NCI-H524 treated with DMSO at 0.1 percent for 48 hours (cell line): ENCODE measurements around the gene UFD1.
A peak's percentile ranks its signal among the peaks of the same experiment; 100 is the strongest.
"Not testable (repeated sequence)": the region's sequence is repeated elsewhere in the genome, so short reads cannot be mapped to it uniquely, and the experiment has no call there.

ENCODE experiments used
- DNase-seq: peaks from one replicate; lab custom pipeline; 2025; lab: John Stamatoyannopoulos, UW

Gene UFD1

DNA sequence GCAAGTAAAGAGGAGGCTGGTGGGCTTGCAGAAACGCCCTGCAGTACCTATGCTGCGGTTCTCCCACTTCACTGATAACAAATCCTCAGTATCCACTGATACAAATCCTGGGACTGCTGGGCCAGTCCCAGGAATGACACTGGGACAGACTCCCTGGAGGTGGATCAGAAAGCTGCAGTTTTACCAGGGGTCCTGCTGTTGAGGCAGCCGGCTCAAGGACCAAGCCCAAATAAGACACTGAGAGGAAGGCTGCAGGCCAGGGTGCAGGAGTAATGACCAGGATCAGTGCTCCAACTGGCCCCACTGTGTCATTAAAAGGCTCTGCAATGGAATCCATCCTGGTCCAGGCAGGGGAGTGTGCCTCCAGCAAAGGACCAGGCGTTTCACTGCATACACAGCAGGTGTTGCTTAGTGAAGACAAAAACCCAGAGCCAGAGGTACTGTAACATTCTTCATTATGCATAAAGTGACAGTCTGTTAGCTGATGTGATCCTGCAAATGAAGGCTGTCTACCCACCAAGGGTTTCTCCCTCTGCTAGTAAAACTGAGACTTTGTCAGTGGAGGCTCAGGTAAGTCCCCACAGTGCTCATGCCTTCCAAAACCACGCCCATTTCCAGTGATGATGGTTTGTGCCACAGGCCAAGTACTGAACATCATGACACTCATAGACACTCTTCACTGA lies 30.1 kb downstream of the UFD1 start:
- no peak for DNase-seq

DNA sequence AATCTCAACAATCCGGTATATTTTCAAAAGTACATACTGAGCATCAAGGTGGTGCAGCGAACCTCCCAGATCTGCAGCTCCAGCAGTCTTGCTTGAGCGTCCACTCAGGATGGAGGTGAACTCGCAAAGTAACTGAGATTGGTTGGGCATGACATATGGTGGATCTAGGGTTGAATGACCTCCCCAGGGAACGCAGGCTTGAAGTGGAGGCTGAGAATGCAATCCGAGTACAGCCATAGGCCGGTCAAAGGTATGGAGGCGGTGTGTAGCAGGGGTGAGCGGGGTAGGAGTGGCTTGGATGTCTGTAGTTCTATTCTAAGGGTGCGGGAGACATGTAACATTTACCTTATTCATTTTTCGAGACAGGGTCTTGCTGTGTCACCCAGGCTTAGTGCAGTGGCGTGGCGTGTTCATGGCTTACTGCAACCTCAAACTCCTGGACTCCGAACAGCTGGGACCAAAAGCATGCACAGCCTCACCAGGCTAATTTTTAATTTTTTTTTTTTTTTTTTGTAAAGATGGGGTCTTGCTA lies 30.9 kb downstream of the UFD1 start:
- peak; percentile 85 for DNase-seq

DNA sequence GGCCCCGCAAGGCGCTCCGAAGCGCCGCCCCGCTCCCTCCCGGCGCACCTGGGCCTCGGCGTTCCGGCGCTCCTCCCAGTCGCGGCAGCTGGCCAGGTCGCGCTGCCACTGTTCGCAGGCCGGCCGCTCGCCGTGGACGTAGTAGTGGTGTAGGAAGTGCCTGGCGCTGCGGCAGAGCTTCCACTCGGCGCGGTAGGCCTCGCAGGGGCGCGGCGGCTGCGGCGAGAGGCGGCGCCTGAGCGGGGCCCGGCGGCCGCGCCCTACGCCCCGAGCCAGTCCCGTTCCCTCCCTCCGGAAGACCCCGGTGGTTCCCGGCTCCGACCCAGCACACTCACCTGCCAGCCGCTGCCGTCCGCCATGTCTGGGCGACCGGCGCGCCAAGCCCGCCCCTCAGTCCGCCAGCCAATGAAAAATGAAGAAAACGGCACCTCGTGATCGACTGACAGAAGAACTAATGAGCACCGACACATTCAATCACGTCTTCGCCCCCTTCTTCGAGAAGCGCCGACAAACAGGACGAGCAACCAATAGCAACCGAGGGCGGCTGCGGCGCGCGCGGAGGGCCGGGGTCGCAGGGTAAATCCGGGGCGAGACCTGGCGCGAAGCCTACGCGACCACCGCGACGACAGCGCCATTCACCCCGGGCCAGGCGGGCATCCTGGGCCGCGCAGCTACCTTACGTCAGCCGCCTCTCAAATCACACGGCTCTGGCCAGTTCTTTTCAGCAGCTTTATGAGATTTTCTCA lies 31.5 kb downstream of the UFD1 start, which contains the start of gene C22orf39:
C22orf39 (minus strand) TSS at position 382 of the 746 bp plus-strand sequence; CDS start at position 359, 23 bp downstream.
- peak; percentile 89 for DNase-seq

DNA sequence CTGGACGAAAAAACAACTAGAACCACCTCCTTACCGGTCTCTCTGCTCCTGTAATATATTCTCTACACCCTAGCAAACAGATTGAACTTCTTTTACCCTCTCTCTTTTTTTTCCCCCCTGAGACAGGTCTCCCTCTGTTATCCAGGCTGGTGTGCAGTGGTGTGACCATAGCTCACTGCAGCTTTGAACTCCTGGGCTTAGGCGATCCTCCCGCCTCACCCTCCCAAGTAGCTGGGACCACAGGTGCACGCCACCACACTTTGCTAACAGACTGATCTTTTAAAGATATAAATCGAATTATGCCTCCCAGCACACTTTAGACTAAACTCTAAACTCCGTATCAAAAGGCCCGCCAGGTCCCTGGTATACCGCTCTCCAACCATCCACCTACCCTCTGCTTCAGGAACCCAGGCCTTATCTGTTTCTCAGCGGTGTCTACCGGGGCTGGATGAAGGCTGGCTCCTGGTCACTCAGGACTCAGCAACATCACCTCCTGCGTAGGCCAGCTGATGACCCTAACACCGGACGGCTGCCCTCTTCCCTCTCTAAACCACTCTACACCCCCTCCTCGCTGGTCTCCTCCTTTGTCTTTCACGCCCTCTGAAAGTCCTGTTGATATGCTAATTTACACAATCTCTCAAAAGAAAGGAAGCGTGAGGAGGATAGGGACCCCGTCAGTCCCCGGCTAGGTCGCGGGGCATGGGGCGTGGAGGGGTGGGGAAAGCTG lies 32.2 kb downstream of the UFD1 start:
- DNase-seq, result no peak

DNA sequence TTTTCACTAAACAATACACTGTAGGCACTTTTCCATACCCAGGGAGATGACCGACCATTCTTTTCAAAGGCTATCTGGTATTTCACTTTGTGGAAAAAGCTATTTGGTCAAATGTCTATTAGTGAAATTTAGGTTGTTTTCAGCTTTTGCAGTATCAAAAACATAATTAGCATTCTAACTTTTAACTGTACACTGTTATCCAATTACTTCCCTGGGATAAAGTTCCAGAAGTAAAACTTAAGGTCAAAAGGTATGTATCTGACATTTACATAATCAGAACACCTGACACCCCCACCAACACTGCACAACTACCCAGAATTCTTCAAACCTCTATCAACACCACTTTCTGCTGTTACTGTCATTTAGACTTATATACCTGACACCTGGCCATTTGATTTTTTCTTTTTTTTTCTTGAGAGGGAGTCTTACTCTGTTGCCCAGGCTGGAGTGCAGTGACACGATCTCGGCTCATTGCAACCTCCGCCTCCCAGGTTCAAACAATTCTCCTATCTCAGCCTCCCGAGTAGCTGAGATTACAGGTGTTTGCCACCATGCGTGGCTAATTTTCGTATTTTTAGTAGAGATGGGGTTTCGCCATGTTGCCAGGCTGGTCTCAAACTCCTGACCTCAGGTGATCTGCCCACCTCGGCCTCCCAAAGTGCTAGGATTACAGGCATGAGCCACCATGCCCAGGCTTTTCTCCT lies 33.6 kb downstream of the UFD1 start:
- DNase-seq, result not testable (repeated sequence)

DNA sequence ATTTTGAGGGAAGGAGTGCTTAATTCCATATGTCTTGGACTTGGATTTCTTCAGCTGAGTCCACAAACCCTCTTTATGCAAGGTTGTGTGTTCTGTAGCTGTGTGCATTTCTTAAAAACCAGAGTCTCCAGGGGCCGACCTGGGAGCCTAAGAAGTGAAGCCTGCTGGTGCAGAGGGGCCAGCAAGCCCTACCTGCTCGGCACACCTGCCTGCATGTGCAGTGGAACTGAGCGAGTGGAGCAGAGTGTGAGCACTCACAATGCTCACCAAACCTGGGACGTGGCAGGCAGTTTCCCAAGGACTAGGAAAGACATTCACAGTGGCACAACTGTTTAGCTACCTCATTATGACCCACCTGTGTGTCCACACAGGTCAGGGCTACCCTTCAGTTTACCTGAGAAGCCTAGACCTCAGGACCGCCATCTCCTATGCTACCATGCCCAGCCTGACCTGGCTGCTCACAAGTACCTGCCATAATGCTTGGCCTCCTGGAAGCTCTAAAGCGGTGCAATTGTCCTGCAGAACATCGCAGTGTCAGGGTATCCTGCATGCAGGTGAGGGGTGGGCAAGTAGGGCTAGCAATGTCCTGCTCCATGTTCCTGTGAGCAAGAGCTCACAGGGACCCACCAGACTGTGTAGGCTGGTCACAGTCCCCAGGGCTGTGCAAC lies 35.3 kb downstream of the UFD1 start:
- no peak for DNase-seq

DNA sequence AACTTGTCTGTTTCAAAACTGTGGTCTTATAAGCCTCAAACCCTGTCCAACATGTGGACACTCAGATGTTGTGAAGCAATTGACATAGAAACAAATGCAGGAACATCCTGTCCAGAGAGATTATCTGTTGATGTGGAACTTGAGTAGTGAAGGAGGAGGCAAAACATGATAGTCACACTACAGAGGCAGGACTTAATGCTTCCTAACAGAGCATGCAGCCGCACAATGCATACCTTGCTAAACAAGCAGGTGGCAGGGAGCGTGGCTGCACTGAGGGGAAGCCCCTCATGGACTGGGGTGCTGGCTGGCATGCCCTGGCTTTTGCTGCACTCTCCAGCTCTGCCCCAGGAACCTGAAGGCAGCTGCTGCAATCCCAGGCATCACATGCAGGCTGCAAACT lies 36.8 kb downstream of the UFD1 start:
- DNase-seq, result no peak

DNA sequence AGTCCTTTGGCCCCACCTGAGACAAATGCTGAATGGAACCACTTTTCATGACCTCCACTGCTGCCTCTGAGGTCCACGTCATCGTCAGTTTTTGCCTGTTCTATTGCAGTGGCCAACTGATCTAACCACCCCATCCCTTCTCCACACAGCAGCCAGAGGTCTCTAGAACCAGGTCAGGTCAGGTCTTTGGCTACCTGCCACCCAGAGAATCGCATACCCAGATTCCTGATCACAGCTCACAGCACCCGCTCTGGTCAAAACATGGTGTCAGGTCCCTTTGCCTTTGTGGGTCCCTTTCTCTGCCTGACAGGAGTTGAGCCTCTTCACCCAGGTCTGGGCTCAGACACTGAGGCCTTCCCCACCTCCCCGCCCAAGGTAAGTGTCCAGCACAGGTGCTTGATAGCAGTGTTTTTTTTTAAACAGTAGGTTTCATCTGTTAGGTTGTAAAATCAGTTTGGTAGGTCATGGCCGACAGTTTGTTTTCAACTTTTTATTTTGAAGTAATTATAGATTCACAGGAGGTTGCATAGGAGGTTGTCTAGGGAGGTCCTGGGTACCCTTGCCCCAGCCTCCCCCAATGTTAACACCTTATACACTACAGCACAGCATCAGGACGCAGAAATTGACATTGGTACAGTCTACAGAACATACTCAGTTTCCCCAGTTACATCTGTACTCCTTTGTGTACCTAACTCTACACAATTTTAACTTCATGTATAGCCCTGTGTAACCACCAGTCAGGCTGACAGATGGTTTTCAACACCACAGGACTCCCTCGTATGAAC lies 38.4 kb downstream of the UFD1 start:
- no peak for DNase-seq

DNA sequence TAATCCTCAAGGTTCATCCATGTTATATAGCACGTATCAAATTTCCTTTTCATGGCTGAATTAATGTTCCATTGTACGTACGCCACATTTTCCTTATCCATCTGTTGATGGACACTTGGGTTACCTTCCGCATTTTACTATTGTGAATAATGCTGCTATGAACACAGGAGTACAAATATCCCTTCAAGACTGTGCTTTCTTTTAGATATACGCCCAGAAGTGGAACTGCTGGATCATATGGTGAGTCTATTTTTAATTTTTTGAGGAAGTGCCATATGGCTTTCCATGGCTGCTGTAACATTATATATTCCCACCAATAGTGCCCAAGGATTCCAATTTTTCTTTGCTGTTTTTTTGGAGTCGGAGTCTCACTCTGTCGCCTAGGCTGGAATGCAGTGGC lies 40.7 kb downstream of the UFD1 start:
- DNase-seq, result peak; percentile 75

DNA sequence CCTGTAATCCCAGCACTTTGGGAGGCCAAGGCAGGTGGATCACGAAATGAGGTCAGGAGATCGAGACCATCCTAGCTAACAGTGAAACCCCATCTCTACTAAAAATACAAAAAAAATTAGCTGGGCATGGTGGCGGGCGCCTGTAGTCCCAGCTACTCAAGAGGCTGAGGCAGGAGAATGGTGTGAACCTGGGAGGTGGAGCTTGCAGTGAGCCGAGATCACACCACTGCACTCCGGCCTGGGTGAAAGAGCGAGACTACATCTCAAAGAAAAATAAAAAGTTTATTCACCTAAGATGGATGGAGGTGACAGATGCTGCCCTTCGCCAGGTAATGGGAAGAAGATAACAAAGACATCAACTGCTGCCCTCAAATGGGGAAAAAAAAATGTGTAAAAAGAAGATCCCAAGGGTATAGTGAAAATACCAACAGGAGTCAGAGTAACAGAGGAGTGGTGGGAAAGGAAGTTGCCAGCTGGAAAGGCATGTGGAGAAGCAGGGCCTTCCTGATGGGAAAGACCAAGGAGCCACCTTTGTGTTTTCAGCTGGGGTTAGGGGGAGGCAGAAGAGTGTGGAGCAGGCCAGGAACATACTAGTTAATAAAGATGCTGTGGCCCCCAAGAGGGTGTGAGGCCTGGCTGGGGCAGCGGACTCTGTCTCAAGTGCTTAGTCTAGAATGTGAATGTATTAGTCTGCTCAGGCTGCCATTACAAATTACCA lies 42.4 kb downstream of the UFD1 start:
- DNase-seq, result not testable (repeated sequence)

DNA sequence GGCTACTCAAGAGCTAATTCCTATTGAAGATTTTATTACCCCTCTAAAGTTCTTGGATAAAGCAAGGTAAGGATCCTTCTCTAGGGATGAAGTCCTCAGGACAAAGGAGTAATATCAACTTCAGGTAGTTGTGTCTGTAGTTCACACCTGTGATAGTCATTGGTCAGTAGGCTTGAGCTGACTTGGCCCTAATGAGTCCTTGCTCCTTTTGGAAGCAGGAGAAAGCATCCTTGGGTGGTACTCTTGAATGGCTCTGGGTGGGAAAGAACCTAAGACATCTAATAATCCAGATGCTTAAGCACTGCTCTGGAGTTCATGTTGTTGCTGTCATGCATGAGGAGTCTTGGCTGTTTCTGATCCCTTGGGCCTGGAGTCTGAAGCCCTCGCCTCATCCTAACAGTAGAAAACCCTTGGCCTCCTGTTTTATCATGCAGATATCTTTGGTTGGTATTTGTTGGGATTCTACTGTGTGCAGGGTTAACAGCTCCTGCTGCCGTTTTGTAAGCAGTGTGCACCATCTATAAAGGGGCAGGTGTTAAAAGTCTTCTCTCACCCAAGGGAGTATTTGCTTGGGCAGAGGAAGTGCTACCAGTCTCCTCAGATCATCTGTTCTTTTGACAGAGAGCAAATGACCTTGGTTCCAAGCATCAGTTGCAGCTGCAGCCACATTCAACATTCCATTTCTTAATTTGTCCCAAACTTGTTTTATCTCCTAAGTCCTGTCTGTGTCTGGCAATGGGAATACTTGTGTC lies 44.0 kb downstream of the UFD1 start:
- no peak for DNase-seq

DNA sequence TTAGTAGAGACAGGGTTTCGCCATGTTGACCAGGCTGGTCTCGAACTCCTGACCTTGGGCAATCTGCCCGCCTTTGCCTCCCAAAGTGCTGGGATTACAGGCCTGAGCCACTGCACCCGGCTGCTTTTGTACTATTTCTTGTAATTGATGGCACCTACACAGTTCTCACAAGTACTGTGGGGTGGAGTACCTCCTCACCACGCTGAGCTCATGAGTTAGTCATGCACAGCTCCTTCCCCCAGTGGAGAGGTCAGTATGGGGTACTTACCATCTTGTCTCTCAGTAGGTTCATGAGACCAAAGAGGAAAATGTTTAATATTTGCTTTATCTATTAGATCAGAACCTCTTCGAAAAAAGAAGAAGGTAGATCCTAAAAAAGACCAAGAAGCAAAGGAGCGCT lies 44.6 kb downstream of the UFD1 start:
- DNase-seq, result no peak

DNA sequence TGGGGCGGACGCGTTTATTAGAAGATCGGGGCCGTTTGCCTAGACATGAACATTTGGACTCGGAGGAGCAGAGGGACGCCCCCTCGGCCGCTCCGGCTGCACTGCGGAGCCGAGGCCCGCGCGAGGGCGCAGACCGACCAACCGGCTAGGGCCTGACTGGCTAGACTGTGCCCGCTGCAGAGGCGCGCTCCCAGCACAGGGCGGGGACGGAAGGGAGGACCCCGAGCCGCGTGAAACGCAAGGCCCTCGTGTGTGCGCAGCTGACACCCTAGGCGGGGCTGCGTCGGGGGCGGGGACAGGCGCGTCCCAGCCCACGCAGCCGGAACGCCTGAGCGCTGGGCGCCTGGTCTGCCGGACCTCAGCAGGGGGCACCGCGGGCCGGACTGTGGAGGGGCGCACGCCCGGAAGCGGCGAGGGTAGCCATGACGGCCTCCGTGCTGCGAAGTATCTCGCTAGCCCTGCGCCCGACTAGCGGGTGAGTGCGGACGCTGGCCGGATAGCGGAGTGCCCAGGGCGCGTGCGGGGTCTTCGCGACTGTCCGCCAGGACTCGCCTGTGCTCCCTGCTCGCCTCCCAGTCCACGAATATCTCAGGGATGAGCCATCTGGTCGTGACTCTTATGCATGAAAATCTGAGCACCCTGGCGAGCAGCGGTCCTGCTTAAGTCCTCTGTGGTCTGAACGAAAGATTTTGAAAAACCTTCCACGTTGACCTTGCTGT lies 46.7 kb downstream of the UFD1 start, which contains the start of gene MRPL40:
MRPL40 (plus strand) TSS at position 413 of the 719 bp plus-strand sequence; CDS start at position 423, 10 bp downstream.
- DNase-seq, result peak; percentile 69

DNA sequence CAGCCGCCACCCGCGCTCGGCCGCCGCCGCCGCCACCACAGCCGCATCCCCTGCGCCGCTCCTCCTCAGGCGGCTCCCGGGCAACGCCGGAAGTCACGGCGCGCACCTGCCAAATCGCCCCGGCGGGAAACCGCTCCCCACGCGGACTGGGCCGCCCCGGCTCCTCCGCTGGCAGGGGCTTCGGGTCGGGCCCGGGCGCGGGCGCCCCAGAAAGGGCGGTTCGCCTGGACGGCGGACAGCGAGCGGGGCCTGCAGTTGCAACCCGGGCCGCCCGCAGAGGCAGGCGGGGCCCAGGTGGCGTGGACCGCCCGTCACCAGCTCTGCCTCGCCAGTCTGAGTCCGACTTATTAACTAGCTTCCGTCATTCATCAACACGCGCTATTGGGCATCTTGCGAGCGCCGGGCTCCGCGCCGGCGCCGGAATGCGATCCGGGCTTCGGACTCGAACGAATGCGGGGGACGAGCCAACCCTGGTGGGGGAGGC lies 47.3 kb downstream of the UFD1 start, which contains the start of gene HIRA:
HIRA (minus strand) TSS at position 85 of the 484 bp plus-strand sequence. CDS start 257 bp downstream, outside the sequence.
- DNase-seq, result peak; percentile 4

DNA sequence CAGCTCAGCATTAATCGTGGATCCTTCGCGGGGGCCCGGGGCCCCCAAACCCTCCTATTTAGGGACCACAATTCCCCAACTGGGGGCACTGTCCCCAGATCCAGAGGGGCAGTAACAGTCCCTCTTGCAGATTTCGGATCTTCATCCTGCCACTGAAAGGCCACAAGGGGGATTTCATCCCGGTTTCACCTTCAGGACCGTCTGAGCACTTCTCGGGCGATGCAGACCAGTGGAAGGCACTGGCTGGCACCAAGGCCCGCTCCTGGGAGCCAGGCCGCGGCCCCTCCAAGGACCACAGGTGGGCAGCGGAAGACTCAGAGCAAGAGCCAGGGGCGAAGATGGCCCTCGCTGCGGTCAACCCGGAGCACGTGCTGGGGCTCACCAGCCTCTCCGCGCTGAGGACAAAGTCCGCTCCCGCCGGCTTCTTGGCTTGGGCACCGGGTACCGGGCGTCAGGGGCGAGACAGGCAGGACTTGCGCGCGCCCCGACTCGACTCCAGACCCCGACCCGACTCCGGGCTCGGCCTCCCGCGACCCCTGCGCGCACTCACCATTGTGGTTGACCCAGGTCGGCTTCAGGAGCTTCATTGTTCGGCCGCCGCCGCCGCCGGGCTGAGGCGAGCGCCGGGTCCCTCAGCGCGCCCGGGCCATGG lies 48.0 kb downstream of the UFD1 start:
- no peak for DNase-seq

DNA sequence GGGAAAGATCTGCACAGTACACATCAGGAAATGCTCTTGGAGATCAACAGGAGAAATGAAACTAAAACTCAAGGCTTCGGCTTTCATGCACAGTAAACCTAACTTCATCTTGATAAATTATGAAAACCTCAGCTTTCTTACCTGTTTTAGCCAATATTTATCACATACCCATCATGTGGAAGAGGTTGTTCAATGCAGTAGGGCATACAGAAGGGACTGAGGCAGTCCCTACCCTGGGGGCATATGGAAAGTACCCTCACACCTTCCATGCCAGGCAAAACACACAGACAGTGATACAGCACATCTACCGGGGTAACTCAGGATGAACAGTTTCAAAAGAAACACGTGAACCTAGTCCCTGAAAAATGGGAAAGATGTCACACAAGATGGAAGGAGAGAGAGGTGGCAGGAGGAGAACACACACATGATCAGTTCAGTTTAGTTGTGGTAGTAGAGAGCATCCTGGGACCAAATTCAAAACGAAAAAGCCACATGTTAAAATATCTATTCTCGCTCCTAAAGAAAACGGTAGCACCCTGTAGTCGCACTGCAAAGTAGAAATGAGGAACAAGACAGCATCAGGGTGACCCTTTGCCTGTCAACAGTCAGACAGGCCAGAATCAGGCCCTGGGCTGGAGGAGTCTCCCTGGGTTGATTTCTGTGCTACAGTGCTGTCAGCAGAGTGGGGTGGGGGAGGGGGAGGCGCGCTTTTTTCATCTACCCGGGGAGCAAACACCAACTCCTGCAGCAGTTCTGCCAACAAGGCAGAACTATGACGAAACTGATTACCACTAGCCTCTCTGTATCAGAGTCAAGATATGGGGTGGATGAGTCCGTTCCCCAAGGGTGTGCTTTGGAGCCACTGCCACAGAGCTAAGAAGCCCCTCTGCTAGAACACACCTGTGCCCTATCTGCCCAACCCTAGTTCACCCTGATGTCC lies 48.8 kb downstream of the UFD1 start:
- DNase-seq, result no peak

DNA sequence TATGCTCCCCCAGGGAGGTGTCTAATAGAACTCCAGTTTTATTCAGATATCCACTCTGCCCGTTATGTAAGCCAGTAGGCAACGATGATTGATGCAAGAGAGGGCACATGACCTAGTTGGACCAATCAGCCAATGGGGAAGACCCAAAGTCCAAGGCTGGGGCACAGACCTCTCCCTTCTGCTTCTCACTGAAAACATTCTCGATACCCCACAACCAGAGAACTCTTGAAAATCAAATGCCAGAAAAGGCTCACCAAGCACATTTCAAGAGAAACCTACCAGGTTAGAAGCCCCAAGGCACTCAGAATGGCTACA lies 54.9 kb downstream of the UFD1 start:
- DNase-seq, result no peak
